ENCODE results near the gene CDKN2B-AS1.

Gene CDKN2B-AS1

DNA sequence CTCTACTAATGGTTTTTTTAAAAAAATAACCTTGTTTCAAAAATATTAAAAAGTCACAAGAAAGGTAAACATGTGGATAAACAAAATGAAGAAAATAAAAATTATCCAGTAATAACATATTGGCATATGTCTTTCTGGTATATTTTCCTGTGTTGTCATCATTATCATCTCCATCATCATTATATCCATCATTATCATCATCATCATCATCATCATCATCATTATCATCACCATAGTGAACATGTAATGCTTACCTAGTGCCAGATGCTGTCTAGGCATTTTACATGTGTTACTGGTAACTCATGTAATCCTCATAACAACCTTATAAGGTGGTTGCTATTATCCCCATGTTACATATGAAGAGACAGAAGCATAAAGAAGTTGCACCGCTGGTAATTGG, 126.0 kb downstream of the CDKN2B-AS1 start:
- no peak for DNase-seq

- DNase-seq = no peak
Observed at GRCh38 chr9:22124263-22125011, 129.8 kb downstream of the CDKN2B-AS1 start.

DNA sequence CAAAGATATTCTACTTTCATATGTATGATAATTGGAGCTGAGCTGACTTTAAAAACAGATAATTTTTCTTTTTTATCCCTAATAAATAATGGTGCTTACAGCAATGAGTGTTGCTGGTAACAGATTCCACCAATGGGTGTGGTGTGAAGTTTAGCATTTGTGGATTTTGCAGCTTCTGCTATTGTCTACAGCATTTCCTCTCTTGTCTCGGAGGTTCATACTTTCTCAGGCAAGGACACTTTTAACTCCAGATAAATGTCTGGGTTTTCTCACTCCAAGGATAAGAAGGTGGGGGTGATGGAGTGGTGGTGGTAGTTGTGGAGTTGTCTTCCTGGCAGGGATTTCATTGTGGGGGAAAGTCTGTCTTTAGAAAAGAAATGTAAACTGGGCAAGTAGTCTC, 134.5 kb downstream of the CDKN2B-AS1 start:
- no peak for DNase-seq

GRCh38 chr9:22129633-22130032, 135.0 kb downstream of the CDKN2B-AS1 start:
- no peak for DNase-seq

GRCh38 chr9:22131817-22132216, 137.2 kb downstream of the CDKN2B-AS1 start:
- no peak for DNase-seq

DNA sequence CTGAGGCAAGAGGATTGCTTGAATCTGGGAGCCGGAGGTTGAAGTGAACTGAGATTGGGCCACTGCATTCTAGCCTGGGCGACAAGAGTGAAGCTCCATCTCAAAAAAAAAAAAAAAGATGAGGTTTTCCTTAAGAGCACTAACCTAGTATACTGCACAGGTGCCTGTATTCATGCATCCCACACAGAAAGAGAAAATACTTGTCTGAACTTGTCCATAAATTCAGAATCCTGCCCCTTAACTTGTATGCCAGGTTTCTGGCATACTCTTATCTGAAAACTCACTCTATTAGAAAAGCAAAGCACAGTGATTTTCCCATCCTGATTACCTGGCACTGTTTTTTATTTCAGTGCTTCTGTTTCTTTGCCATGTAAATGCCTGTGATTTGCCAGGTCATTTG, 139.8 kb downstream of the CDKN2B-AS1 start:
- no peak for DNase-seq

DNA sequence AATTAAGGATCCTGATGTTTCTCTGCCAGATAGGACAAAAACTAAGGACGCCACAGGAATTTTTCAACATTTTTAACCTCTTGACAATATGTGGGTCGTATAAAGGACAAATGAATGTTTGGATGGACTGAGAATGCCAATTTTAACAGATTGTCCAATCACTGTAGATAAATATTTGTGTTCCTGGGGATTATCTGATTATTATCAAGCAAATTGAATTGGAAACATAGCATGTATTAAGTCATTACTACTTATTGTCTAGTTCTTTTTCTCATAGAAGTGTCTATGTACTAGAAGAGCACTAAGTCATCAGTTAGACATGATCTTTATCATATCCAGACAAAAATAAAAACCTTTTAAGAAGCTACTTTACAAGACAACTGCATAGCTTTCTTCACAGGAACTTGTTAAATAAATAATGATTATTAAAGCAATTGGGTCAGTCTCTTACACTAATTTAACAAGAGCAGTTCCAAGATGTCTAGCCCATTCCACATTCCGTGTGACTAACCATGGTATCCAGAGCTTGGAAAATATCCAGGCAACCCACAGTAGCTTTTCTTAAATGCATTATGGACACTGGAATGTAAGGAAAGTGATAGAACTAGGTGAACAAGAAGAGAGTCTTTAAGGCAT, 142.0 kb downstream of the CDKN2B-AS1 start:
- DNase-seq = no peak

DNA sequence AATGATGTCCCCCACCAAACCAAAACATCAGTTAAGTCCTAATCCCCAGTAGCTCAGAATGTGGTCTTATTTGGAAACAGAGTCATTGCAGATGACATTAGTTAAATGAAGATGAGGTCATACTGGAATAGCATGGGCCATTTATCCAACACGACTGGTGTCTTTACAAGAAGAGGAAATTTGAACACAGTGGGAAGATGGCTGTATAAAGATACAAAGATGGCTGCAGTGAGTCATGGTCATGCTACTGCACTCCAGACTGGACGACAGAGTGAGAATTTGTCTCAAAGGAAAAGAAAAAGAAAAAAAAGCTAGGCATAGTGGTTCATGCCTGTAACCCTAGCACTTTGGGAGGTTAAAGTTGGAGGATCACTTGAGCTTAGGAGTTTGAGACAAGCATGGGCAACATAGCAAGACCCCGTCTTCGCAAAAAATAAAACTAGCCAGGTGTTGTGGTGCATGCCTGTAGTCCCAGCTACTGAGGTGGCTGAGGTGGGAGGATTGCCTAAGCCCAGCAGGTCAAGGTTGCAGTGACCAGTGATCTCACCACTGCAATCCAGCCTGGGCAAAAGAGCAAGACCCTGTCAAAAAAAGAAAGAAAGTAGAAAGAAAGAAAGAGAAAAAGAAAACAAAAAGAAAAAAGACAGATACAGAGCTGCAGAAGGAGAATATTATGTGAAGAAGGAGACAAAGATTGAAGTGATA, 144.5 kb downstream of the CDKN2B-AS1 start:
- DNase-seq = no peak

DNA sequence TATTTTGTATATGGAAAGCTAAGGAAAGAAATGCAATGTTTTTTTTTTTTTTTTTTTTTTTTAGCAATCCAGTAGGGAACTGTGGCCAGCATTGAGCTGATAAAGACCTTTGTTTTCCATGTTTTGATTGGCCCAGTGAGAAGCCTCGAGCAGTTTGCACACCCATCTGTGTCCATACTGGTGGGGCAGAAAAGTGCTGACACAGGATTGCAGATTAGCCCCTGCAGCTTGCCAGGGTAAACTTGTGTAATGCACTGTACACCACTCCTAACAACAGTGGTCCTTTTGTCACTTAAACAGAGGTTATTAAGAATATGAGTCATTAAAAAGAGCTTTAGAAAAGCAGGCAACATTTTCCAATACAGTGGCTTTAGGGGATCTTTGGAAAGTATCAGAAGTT, 147.3 kb downstream of the CDKN2B-AS1 start:
- DNase-seq = no peak

- DNase-seq = no peak
Observed at GRCh38 chr9:22142671-22143070, 148.1 kb downstream of the CDKN2B-AS1 start.

- no peak for DNase-seq
Observed at GRCh38 chr9:22143799-22144625, 149.4 kb downstream of the CDKN2B-AS1 start.

GRCh38 chr9:22146604-22147003, 152.0 kb downstream of the CDKN2B-AS1 start:
- DNase-seq = no peak

- no peak for DNase-seq
Observed at GRCh38 chr9:22147813-22148527, 153.4 kb downstream of the CDKN2B-AS1 start.

- no peak for DNase-seq
Observed at GRCh38 chr9:22148528-22148875, 153.9 kb downstream of the CDKN2B-AS1 start.

DNA sequence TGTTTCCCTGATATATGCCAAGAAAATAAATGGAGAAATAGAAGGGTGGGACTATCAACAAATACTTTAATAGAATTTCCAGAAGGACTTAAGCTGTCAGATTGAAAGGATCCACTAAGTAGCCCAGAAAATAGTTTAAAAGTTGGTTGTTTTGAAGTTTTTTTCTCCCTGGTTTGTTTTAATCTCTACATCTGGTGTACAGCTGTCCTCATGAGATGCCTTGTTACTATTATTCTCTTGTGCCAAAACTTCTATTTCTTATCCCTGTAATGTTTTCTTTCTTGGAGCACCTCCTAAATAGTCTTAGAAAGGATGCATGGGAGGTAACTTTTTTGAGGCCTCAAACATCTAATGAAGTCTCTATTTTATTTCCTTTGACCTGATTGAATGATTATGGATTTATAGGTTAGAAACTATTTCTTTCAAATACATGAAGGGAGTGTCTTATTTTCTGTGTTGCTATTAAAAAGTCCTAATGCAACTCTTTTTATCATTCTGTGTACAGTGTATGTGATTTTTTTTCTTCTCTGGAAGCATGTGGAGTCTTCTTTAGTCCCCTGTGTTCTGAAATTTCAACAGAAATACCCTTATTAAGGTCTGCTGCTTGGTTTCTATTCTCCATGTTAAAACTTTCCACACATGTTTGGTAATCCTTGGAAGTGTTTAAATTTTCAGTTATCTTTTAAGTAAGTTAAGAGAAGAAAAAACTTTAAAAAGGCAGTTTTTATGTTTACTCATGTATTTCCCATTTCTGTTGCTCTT, 154.5 kb downstream of the CDKN2B-AS1 start:
- no peak for DNase-seq

GRCh38 chr9:22154064-22154463, 159.5 kb downstream of the CDKN2B-AS1 start:
- no peak for DNase-seq

DNA sequence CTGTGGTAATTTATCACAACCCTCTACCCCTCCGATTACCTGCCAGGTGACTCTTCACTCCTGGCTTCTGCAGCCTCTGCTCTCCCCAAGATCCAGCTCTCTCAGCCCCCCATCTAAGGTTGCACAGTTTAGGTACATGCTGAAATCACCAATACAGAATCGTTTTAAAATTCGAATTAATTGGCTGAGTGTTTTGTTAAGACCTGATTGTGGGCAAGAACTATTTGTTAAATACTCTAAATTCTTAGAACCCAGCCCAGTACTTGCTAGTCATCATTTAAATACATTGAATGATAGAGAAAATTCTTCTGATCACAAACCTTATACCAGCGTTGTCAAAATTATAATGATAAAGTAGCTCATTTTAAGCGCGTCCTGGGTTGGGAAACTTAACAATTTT, 162.0 kb downstream of the CDKN2B-AS1 start:
- no peak for DNase-seq

DNA sequence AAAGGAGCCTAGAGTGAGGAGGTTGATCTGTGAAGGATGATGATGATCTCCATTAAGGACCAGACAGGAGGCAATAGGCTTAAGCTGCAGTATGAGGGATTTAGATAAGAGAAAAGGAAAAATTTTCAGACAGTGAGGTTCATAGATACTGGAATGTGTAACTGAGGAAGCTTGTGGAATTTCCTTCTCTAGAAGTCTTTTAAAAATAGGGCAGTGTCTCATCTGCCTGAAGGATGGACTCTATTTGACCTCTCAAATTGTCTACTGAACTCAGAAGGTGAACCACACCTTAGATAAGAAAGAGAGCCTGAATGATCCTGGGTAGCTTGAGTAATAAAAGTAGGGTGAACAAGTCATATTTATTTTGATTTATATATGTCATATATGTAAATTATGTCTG, 162.7 kb downstream of the CDKN2B-AS1 start:
- DNase-seq = no peak

GRCh38 chr9:22157828-22158227, 163.2 kb downstream of the CDKN2B-AS1 start:
- no peak for DNase-seq

GRCh38 chr9:22158271-22158670, 163.7 kb downstream of the CDKN2B-AS1 start:
- DNase-seq = no peak

DNA sequence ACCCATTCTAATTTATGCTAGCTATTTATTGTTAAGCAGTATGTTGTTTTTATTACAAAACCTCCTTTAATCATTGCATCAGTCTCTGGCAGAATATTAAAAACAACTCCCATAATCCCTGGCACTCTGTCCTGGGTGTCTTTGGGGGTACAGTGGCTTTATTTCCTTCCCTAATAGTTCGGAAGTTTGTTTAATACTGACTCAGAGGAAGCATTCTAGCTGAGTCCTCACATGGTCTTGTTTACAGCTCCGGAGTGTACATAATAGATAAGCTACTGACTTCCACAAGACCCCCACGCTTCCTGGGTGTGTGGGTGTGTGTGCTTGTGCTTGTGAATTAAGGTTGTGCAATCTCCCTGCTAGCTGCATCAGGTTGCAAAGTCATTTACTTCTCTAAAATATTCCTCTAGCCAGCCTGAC, 164.3 kb downstream of the CDKN2B-AS1 start:
- no peak for DNase-seq

- no peak for DNase-seq
Observed at GRCh38 chr9:22159586-22159985, 165.0 kb downstream of the CDKN2B-AS1 start.
